Measurements from ENCODE around the gene NRCAM.
"Not testable (repeated sequence)": the region's sequence is repeated elsewhere in the genome, so short reads cannot be mapped to it uniquely, and the experiment has no call there.

Gene NRCAM

GRCh38 chr7:108345710-108346336, 110.4 kb downstream of the NRCAM start:
- DNase-seq, result no peak
- TF ChIP-seq, protein P1, sequence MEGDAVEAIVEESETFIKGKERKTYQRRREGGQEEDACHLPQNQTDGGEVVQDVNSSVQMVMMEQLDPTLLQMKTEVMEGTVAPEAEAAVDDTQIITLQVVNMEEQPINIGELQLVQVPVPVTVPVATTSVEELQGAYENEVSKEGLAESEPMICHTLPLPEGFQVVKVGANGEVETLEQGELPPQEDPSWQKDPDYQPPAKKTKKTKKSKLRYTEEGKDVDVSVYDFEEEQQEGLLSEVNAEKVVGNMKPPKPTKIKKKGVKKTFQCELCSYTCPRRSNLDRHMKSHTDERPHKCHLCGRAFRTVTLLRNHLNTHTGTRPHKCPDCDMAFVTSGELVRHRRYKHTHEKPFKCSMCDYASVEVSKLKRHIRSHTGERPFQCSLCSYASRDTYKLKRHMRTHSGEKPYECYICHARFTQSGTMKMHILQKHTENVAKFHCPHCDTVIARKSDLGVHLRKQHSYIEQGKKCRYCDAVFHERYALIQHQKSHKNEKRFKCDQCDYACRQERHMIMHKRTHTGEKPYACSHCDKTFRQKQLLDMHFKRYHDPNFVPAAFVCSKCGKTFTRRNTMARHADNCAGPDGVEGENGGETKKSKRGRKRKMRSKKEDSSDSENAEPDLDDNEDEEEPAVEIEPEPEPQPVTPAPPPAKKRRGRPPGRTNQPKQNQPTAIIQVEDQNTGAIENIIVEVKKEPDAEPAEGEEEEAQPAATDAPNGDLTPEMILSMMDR (IDR thresholded peaks at IDR 0.05; ENCODE audit: low read depth, low read length), result no peak

DNA sequence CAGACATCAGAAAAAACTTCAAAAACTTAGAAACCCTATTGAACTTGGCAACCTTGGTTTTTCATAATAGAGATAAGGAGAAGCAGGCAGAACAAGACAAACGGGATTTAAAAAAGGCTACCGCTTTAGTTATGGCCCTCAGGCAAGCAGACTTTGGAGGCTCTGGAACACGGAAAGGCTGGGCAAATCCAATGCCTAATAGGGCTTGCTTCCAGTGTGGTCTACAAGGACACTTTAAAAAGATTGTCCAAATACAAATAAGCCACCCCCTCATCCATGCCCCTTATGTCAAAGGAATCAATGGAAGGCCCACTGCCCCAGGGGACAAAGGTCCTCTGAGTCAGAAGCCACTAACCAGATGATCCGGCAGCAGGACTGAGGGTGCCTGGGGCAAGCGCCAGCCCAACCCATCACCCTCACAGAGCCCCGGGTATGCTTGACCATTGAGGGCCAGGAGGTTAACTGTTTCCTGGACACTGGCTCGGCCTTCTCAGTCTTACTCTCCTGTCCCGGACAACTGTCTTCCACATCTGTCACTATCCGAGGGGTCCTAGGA, 115.3 kb downstream of the NRCAM start:
- Histone ChIP-seq H3K27ac (no peak overlapping the region), H3K27me3 (ENCODE audit: insufficient read depth, low read depth, severe bottlenecking) (no peaks in the 10 kb centered on the region), H3K4me3 (ENCODE audit: low read depth, low read length) (no peak overlapping the region), H3K36me3 (no peaks in the 10 kb centered on the region), H3K9me3 (ENCODE audit: severe bottlenecking) (no peaks in the 10 kb centered on the region)
- DNase-seq, result no peak
- TF ChIP-seq, protein P1 (IDR thresholded peaks at IDR 0.05; ENCODE audit: low read depth, low read length), result no peak

More at GRCh38 chr7:108345710-108346336, 110.4 kb downstream of the NRCAM start:
- Histone ChIP-seq H3K27ac (no peak overlapping the region), H3K9me3 (ENCODE audit: severe bottlenecking) (no peaks in the 10 kb centered on the region), H3K36me3 (no peaks in the 10 kb centered on the region), H3K27me3 (ENCODE audit: insufficient read depth, low read depth, severe bottlenecking) (no peaks in the 10 kb centered on the region), H3K4me3 (ENCODE audit: low read depth, low read length) (no peak overlapping the region)

DNA sequence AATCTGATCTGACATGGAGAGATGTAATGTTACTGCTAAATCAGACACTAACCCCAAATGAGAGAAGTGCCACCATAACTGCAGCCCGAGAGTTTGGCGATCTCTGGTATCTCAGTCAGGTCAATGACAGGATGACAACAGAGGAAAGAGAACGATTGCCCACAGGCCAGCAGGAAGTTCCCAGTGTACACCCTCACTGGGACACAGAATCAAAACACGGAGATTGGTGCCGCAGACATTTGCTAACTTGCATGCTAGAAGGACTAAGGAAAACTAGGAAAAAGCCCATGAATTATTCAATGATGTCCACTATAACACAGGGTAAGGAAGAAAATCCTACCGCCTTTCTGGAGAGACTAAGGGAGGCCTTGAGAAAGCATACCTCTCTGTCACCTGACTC, 115.8 kb downstream of the NRCAM start:
- H3K9me3 ChIP-seq (ENCODE audit: severe bottlenecking); H3K4me3 ChIP-seq (ENCODE audit: low read depth, low read length); DNase-seq; H3K27ac ChIP-seq; H3K27me3 ChIP-seq (ENCODE audit: insufficient read depth, low read depth, severe bottlenecking); H3K36me3 ChIP-seq: not testable (repeated sequence)

DNA sequence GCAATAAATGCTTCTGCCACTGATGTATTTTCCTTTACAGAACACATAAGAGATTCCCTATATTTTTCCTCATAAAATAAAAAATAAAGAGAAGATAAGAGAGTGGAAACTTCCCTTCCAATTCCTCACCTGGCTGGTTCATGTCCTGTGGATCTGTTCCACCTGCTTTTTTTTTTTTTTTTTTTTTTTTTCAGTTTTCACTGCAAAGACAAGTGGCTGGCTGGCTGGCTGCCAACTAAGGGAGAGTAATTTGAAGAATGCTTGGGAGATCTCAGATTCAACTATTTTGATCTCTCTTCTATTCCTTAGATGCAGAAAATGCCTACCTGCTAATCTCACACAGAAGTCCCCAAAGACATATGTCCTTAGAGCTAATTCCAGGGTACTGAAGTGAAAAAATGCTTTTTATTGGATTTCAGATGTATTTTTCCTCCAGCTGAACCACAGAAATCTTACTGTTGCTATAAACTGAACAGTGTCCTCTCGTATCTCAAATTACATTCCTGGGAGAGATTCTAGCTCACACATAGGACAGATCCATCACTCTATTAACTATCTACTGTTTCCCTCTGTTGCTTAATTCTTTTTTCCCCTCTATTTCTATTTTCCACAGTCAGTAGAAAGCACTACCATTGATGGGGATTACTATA, 120.8 kb downstream of the NRCAM start:
- Histone ChIP-seq H3K27ac (no peak overlapping the region), H3K9me3 (ENCODE audit: severe bottlenecking) (no peaks in the 10 kb centered on the region), H3K36me3 (no peaks in the 10 kb centered on the region), H3K27me3 (ENCODE audit: insufficient read depth, low read depth, severe bottlenecking) (no peaks in the 10 kb centered on the region), H3K4me3 (ENCODE audit: low read depth, low read length) (no peak overlapping the region)
- no peak for DNase-seq
- TF ChIP-seq, protein P1 (IDR thresholded peaks at IDR 0.05; ENCODE audit: low read depth, low read length), result no peak

GRCh38 chr7:108332937-108333336, 123.3 kb downstream of the NRCAM start:
- DNase-seq, result no peak
- H3K27me3 ChIP-seq (ENCODE audit: insufficient read depth, low read depth, severe bottlenecking), result no peaks in the 10 kb centered on the region
- no peaks in the 10 kb centered on the region for H3K36me3 ChIP-seq
- H3K27ac ChIP-seq, result no peak overlapping the region
- no peak overlapping the region for H3K4me3 ChIP-seq (ENCODE audit: low read depth, low read length)
- H3K9me3 ChIP-seq (ENCODE audit: severe bottlenecking), result no peaks in the 10 kb centered on the region
- TF ChIP-seq, protein P1 (IDR thresholded peaks at IDR 0.05; ENCODE audit: low read depth, low read length), result no peak

DNA sequence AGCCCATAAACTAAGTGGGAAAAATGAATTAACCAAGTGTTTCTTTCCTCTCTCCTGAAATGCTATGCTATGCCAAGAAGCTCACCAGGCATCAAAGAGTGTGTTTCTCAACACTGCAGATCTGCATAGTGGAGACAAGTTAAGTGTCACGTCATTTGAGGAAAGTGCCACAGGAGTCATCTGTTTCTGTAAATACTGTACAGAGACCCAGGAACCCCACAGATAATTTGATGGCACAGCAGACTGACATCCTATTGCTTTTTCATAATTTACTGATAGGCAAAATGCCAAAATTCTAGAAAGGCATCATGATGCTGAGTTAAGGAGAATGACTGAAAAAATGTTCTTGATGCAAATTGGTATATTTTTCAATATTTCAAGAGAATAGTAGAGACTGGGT, 124.3 kb downstream of the NRCAM start:
- H3K27ac ChIP-seq, result no peak overlapping the region
- TF ChIP-seq, protein P1 (IDR thresholded peaks at IDR 0.05; ENCODE audit: low read depth, low read length), result no peak
- no peaks in the 10 kb centered on the region for H3K36me3 ChIP-seq
- H3K9me3 ChIP-seq (ENCODE audit: severe bottlenecking), result no peaks in the 10 kb centered on the region
- no peak for DNase-seq
- no peak overlapping the region for H3K4me3 ChIP-seq (ENCODE audit: low read depth, low read length)
- no peaks in the 10 kb centered on the region for H3K27me3 ChIP-seq (ENCODE audit: insufficient read depth, low read depth, severe bottlenecking)

Data from WERI-Rb-1 (cell line).